Neural progenitor cell (in vitro differentiated cells): Measurements from ENCODE around the gene PLCL1.

ENCODE experiments used
- CTCF ChIP-seq: fragments of 200-600 bp; sonication (generic); IDR thresholded peaks from 2 replicates; pipeline ENCODE4 v1.5.1; 2017; ENCODE audit warnings: antibody characterized with exemption, mild to moderate bottlenecking
- EZH2 ChIP-seq: fragments of 200-600 bp; sonication (generic); IDR thresholded peaks from 2 replicates; pipeline ENCODE4 v1.6.1; 2017; ENCODE audit warnings: antibody characterized with exemption, mild to moderate bottlenecking, moderate library complexity
- EZH2phosphoT487 ChIP-seq: fragments of 200-600 bp; sonication (generic); IDR thresholded peaks from 2 replicates; pipeline ENCODE4 v1.6.1; 2017; ENCODE audit warnings: antibody characterized with exemption

- TF ChIP-seq CTCF (peak; percentile 90), EZH2 (no peak), EZH2phosphoT487 (no peak)
Observed at GRCh38 chr2:197777823-197778407, 26.5 kb upstream of the PLCL1 start.
